NOMO-1 treated with dmso at 0.1 percent for 144 hours (cell line): ENCODE data around the gene PSPC1.

ENCODE experiments used
- DNase-seq: peaks from one replicate; lab custom pipeline; 2025; ENCODE audit not compliant: unreplicated experiment; lab: John Stamatoyannopoulos, UW

The PSPC1 gene

GRCh38 chr13:19674898-19675297 is 107.8 kb downstream of the PSPC1 start:
- no peak for DNase-seq

DNA sequence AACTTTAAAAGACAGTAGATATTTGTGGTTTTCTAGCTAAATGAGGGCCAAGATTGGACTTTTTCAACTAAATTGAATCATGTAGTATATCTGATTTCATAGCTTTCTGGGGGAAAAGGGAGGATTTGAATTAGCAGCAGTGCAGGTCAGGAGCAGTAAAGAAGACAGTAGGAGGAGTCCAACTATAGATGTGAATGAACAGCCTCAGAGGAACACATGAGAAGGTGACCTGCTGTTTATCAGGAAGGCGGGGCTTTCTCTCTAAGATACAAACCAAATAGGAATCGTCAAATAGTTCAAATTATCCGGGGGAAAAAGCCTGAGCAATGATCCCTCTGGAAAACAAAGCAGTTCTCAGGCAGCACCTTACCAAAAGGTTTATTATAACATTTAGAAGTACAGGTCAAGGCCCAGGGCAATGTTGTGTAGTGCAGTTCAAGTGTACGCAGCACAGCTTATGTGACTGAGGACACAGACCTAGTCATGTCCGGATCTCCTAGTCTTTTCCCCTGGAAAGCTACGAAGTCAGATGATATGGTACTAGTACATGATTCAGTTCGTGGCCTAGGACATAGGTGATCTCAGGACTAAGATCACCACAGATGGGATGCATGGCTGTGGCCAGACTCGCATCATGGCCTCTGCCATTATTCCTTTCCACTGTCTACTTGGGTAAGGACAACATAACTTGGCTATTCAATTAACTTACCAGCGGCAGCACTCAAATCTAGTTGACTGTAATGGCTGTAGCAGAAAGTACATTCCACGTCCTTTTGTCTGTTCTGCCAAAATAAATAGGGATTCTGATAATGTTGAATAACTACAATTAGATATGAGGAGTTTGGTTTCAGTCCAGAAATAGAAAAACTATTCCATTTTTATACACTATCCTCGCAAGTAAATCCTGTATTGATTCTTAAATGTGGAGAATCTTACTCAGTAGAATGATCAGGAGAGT is 109.0 kb downstream of the PSPC1 start:
- no peak for DNase-seq

GRCh38 chr13:19672990-19673389 is 109.8 kb downstream of the PSPC1 start:
- DNase-seq, result peak; percentile 8

DNA sequence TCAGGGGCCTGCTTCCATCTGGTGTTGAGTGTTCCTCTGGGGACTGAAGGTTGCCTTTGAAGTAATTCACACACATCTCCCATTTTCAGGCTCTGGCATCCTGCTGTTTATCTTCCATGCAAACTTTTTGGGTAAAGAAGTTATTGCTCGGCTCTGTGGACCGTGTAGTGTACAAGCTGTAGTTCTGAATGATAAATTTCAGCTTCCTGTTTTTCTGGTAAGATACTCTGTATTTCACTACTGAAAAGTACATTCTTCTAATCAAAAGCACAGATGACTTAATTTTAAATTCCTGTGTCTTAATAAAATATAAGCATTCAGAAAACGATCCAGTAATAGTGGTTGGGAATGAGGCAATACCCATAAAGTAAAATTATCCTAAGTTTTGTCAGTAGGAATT is 112.6 kb downstream of the PSPC1 start:
- DNase-seq, result no peak

- DNase-seq, result no peak
These were observed 114.0 kb downstream of the PSPC1 start for GRCh38 chr13:19668778-19669177.

GRCh38 chr13:19665427-19665859 is 117.3 kb downstream of the PSPC1 start:
- no peak for DNase-seq

GRCh38 chr13:19664481-19665230 is 118.1 kb downstream of the PSPC1 start:
- no peak for DNase-seq

- DNase-seq, result no peak
These were observed 119.2 kb downstream of the PSPC1 start for GRCh38 chr13:19663416-19663979.

- no peak for DNase-seq
These were observed 121.2 kb downstream of the PSPC1 start for GRCh38 chr13:19661561-19661960.

GRCh38 chr13:19661126-19661525 is 121.6 kb downstream of the PSPC1 start:
- DNase-seq, result no peak

GRCh38 chr13:19658831-19659230 is 123.9 kb downstream of the PSPC1 start:
- no peak for DNase-seq

GRCh38 chr13:19657872-19658591 is 124.7 kb downstream of the PSPC1 start:
- no peak for DNase-seq
